Erythroblast (primary cell): ENCODE results near the gene ACTL10.
"Not testable (repeated sequence)": the region's sequence is repeated elsewhere in the genome, so short reads cannot be mapped to it uniquely, and the experiment has no call there.

ENCODE experiments used
- DNase-seq, 2 experiments: peaks; one replicate each; lab custom pipeline; 2025; lab: John Stamatoyannopoulos, UW
- GATA1 ChIP-seq: IDR thresholded peaks from 2 replicates; pipeline ENCODE4 v1.6.1; 2011; ENCODE audit warnings: low read depth, mild to moderate bottlenecking, control low read depth, low read length, moderate library complexity
- POLR2A ChIP-seq: IDR thresholded peaks from 2 replicates; pipeline ENCODE4 v1.6.1; 2011; ENCODE audit warnings: mild to moderate bottlenecking, low read length

ACTL10 gene

GRCh38 chr20:33694639-33695012 lies 27.9 kb downstream of the ACTL10 start:
- DNase-seq: no peak
- TF ChIP-seq POLR2A (no peak), GATA1 (no peak)

DNA sequence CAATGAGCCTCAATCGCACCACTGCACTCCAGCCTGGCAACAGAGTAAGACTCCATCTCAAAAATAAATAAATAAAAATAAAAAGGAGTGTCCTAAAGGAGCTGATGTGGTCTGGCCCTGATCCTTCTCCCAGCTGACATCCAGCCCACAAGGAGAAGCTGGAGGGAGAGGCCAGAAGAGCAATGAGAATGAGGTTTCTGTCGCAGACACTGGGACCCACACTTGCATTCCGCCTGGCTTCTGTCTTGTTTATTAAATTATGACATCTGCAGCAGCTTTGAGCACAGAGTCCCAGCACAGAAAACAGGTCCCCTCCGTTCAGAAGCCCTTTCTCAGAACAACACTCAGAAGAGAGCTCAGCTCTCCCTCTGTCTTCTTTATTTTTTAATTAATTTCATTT lies 29.7 kb downstream of the ACTL10 start:
- no peak for DNase-seq

GRCh38 chr20:33697129-33697528 lies 30.4 kb downstream of the ACTL10 start:
- TF ChIP-seq POLR2A (no peak), GATA1 (no peak)
- no peak for DNase-seq

More for the DNA sequence above, 29.7 kb downstream of the ACTL10 start:
- TF ChIP-seq POLR2A (no peak), GATA1 (no peak)

DNA sequence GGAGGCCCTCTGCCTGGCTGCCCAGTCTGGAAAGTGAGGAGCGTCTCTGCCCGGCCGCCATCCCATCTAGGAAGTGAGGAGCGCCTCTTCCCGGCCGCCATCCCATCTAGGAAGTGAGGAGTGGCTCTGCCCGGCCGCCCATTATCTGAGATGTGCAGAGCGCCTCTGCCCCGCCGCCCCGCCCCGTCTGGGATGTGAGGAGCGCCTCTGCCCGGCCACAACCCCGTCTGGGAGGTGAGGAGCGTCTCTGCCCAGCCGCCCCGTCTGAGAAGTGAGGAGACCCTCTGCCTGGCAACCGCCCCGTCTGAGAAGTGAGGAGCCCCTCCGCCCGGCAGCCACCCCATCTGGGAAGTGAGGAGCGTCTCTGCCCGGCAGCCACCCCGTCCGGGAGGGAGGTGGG lies 32.2 kb downstream of the ACTL10 start:
- not testable (repeated sequence) for DNase-seq

DNA sequence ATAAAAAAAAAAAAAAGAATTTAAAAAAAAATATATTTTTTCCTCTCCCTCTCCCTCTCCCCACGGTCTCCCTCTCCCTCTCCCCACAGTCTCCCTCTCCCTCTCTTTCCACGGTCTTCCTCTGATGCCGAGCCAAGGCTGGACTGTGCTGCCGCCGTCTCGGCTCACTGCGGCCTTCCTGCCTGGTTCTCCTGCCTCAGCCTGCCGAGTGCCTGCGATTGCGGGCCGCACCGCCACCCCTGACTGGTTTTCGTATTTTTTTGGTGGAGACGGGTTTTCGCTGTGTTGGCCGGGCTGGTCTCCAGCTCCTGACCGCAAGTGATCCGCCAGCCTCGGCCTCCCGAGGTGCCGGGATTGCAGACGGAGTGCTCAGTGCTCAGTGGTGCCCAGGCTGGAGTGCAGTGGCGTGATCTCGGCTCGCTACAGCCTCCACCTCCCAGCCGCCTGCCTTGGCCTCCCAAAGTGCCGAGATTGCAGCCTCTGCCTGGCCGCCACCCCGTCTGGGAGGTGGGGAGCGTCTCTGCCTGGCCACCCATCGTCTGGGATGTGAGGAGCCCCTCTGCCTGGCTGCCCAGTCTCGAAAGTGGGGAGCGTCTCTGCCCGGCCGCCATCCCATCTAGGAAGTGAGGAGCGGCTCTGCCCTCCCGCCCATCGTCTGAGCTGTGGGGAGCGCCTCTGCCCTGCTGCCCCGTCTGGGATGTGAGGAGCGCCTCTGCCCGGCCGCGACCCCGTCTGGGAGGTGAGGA lies 34.1 kb downstream of the ACTL10 start:
- not testable (repeated sequence) for DNase-seq

GRCh38 chr20:33701629-33702450 lies 35.1 kb downstream of the ACTL10 start:
- TF ChIP-seq GATA1 (no peak), POLR2A (no peak)
- DNase-seq: no peak

- TF ChIP-seq POLR2A (no peak), GATA1 (no peak)
These were observed 36.1 kb downstream of the ACTL10 start for GRCh38 chr20:33702861-33703260.

GRCh38 chr20:33703498-33704137 lies 36.9 kb downstream of the ACTL10 start:
- TF ChIP-seq GATA1: no peak
- no peak for TF ChIP-seq POLR2A
- DNase-seq: no peak

More at GRCh38 chr20:33702861-33703260, 36.1 kb downstream of the ACTL10 start:
- no peak for DNase-seq

DNA sequence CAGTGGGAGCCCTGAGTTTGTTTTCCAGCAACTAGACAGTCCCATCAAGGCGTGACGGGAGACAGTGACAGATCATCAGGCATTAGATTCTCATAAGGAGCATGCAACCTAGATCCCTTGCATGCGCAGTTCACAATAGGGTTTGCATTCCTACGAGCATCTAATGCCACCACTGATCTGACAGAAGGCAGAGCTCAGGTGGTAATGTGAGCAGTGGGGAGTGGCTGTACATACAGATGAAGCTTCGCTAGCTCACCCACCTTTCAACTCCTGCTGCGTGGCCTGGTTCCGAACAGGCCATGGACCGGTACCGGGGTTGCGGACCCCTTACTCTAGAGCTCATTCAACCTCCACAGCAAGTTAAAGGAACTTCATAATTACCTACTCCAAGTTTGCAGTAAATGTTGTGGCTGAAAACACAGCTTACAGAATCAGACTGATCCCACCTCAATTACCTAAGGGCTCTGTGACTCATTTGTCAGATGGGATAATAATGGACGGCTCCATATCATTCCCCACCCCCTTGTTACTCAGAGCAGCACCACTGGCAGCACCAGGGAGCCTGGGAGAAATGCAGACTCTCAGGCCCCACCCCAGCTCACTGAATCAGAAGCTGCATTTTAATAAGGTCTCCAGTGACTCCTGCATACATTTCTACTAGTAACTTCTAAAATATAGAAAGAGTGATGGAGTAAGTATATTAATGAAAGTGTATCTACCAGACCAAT lies 37.6 kb downstream of the ACTL10 start:
- TF ChIP-seq GATA1 (no peak), POLR2A (no peak)
- DNase-seq: no peak

DNA sequence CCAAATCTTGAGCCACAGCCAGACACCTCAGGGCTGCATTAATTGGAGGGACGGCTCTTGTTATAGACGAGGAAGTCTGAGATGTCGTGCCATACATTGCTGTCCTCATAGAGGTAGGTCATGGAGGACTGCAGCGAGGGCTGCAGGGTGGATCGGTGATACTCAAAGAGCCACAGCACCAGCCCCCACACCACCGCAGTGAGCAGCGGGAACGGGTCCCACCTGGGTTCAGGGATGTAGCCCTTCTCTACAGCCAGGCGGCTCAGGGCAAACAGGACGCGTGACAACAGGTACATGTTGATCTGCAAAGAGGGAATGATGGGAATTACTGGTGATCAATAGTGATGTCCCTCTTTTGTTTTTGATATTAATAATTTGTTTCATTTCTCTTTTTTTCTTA lies 40.9 kb downstream of the ACTL10 start:
- no peak for TF ChIP-seq GATA1
- TF ChIP-seq POLR2A: no peak
- no peak for DNase-seq

DNA sequence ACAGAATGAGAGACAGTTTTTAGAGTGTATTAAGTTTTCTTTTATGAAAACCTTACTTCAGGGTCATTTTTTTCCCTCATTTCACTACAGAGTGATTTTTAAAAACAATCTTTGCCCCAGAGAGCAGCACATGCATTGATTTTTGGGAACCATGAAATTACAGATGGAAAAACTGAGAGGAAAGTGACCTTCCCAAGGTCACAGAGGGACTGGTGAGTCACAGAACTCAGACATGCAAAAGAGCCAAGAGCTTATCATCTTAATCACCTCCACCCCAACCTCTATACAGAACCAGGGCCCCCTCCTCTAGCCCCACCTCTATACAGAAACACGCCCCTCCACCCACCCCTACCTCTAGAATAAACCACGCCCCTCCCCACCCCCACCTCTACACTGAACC lies 42.7 kb downstream of the ACTL10 start:
- DNase-seq: peak; percentile 52 to 64
- TF ChIP-seq GATA1: no peak
- TF ChIP-seq POLR2A: no peak

DNA sequence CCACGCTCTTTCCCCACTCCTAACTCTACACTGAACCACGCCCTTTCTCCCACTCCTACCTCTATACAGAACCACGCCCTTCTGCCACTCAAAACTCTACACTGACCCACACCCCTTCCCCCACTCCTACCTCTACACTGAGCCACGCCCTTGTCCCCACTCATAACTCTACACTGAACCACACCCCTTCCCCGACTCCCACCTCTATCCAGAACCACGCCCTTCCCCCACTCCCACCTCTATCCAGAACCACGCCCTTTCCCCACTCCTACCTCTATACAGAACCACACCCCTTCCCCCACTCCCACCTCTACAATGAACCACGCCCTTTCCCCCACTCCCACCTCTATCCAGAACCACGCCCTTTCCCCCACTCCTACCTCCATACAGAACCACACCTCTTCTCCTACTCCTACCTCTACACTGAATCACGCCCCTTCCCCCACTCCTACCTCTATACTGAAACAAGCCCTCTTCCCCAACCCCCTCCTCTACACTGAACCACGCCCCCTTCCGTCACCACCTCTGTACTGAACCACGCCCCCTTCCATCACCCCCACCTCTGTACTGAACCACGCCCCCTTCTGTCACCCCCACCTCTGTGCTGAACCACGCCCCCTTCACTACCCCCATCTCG lies 43.3 kb downstream of the ACTL10 start:
- TF ChIP-seq POLR2A (no peak), GATA1 (no peak)

DNA sequence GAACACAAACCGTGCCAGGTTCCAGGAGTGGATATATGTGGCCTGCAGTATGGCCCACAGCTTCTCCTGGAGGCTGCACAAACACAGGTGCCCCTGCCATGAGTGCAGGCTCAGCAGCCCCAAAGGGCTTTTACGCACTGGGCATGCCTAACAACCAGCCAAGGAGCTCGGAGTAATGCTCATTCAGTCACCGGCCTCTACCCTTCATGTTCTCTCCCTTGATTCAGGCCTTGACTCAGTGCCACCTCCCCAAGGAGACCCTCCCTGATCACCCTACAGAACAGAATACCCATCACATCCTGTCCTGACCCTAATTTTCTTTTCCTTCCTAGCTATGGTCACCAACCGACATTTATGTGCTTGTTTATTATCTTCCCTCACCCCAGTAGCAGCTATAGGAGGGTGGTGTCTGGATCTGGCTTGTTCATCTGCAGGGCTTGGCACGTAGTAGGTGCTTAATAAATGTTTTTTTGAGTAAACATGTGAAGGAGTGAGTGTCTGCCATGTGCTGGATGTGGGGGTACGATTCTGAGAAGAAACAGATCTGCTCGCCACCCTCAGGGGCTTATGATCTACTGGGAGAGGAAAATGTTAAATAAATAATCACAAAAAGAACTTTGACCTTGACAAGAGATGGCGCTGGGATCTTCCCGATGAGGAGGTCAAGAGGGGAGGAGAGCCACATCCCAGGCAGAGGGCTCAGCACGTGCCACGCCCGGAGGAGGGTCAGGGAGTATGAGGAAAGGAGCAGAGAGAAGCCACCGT lies 44.1 kb downstream of the ACTL10 start:
- no peak for DNase-seq
- TF ChIP-seq GATA1: no peak
- no peak for TF ChIP-seq POLR2A

More for the DNA sequence above, 43.3 kb downstream of the ACTL10 start:
- DNase-seq: peak in 1 of 2 experiments; percentile 38
